T-cell (primary cell): ENCODE measurements around the gene VDAC1. TPM values are rescaled to one million over a fixed set of nuclear protein-coding genes. Genes with fewer than 3 reads are reported as not detected.

Source experiments
- ATAC-seq, 4 experiments: fragments of 200-7000 bp in 3 of 4; fragments of 150-1000 bp in 1 of 4; cut with Tn5 transposase; replicated peaks in 1 of 4; 1 replicate in 3 of 4; 2 replicates in 1 of 4; pipeline ENCODE4 v1.10.0; 2021; ENCODE audit warnings: moderate library complexity in 3 of 4, mild to moderate bottlenecking in 2 of 4, moderate number of reproducible peaks in 1 of 4
- CTCF ChIA-PET, 2 donors: fragments of 300-600 bp; sonication (Branson Sonifier 250); formaldehyde crosslinking; loops; one replicate each; lab custom pipeline; 2022; ENCODE audit warnings: antibody characterized with exemption in 2 of 2; lab: Charles Lee
- POLR2A ChIA-PET, 2 donors: fragments of 300-600 bp; sonication (Branson Sonifier 250); formaldehyde crosslinking; loops; one replicate each; lab custom pipeline; 2022; ENCODE audit warnings: antibody characterized with exemption in 2 of 2; lab: Charles Lee
- DNase-seq, 35 experiments: peaks; one replicate each; pipeline versions ENCODE4 v3.0.0 to v3.0.0-alpha.2; 2013 to 2023
- H3K27ac ChIP-seq: one replicate; pipeline ENCODE4 v1.5.1; 2013; ENCODE audit warnings: low read length
- H3K27me3 ChIP-seq, 2 experiments: replicated peaks in 1 of 2; 1 replicate in 1 of 2; 2 replicates in 1 of 2; pipeline versions ENCODE4 v1.6.1 to v1.7.0; 2013; ENCODE audit warnings: low read length in 1 of 2, mixed read lengths in 1 of 2; ENCODE audit not compliant: control insufficient read depth in 2 of 2, insufficient read depth in 2 of 2; ENCODE audit errors: extremely low read depth in 1 of 2
- H3K36me3 ChIP-seq, 2 donors: 1 replicate in 1 of 2; 2 replicates in 1 of 2; pipeline versions ENCODE4 v1.6.1 to v1.7.0; 2013; ENCODE audit warnings: low read length in 1 of 2; ENCODE audit not compliant: control insufficient read depth in 2 of 2, insufficient read depth in 1 of 2; ENCODE audit errors: extremely low read depth in 1 of 2
- H3K4me1 ChIP-seq, 2 experiments: 1 replicate in 1 of 2; 2 replicates in 1 of 2; pipeline versions ENCODE4 v1.6.1 to v1.7.0; 2013; ENCODE audit warnings: low read length in 2 of 2, mixed read lengths in 1 of 2; ENCODE audit not compliant: insufficient read depth in 2 of 2, control insufficient read depth in 1 of 2; ENCODE audit errors: extremely low read depth in 1 of 2
- H3K4me3 ChIP-seq, 2 donors: 1 replicate in 1 of 2; 2 replicates in 1 of 2; pipeline versions ENCODE4 v1.5.1 to v1.7.0; 2013; ENCODE audit warnings: mild to moderate bottlenecking in 2 of 2, low read length in 1 of 2, moderate library complexity in 1 of 2; ENCODE audit not compliant: control insufficient read depth in 1 of 2; ENCODE audit errors: extremely low read depth in 1 of 2
- H3K9me3 ChIP-seq: 2 replicates; pipeline ENCODE4 v1.7.0; 2013
- H3K27ac Mint-ChIP-seq, 2 donors: one replicate each; pipeline ENCODE4 v1.8.0; 2020 to 2021; ENCODE audit warnings: mild to moderate bottlenecking in 2 of 2, mixed read lengths in 2 of 2
- H3K27me3 Mint-ChIP-seq, 2 donors: one replicate each; pipeline ENCODE4 v1.8.0; 2021 to 2022; ENCODE audit warnings: mixed read lengths in 2 of 2
- H3K36me3 Mint-ChIP-seq: one replicate; pipeline ENCODE4 v1.8.0; 2021; ENCODE audit warnings: mixed read lengths
- H3K4me1 Mint-ChIP-seq, 3 donors: one replicate each; pipeline ENCODE4 v1.8.0; 2020 to 2022; ENCODE audit warnings: mixed read lengths in 3 of 3, mild to moderate bottlenecking in 1 of 3
- H3K4me3 Mint-ChIP-seq, 3 donors: one replicate each; pipeline ENCODE4 v1.8.0; 2020 to 2022; ENCODE audit warnings: mild to moderate bottlenecking in 3 of 3, mixed read lengths in 3 of 3, moderate library complexity in 3 of 3
- H3K9me3 Mint-ChIP-seq, 3 donors: one replicate each; pipeline ENCODE4 v1.8.0; 2020 to 2022; ENCODE audit warnings: mixed read lengths in 3 of 3
- WGBS: methylation state at CpG from one replicate; pipeline ENCODE4 v1.1.5; 2013; ENCODE audit warnings: missing lambda C conversion rate; ENCODE audit not compliant: insufficient coverage; 5-methylcytosine and 5-hydroxymethylcytosine counted together
- total RNA-seq, 35 experiments: library from RNA in 6 of 35; stranded (reverse) in 6 of 35; fragments of 120-200 nt in 1 of 35; gene quantifications; one replicate each; pipeline versions ENCODE4 v1.2.1 to v1.2.4 and lab custom pipeline; 2013 to 2026

Gene VDAC1
- total RNA-seq, 5 donors from 2014 or later (not counting 1 experiment from before 2014, with no cell fraction given) = 45.8 to 58.7 (median 54.6) TPM

DNA sequence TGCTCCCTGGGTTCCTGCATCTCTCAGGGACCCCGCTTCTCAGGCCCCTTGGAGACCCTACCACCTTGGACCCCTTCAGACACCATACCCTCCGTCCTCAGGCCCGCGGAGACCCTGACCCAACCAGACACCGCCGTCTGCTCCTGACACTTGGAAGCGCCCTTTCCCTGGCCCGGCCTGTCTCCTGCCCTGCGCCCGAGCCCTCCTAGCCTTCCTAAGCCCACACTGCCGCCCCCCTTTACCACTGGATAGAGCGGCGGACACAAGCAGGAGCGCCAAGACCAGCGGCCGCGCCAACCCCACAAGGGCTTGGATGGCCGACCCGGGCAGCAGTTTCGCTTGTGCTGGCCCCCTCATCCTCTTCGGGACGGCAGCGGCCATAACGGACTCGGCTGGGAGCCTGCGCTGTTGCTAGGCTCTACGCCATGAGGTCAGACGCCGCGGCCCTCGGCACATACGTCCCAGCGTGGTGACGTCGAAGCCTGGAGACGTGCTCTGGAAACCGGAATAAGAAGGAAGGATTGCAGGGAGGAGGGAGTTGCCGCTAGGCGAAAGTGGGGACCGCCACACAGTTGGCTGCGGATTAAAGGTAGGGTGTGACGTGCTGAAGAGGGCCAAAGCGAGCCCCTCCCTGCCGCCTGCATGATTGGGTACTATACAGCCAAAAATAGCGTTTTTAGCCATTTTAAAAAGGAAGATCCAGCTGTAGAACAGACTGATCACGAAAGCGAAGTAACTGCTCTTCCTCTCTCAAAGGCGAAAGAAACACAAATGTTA lies 36.4 kb downstream of the VDAC1 start, which contains the start of gene C5orf15:
TSS of gene C5orf15 (minus strand) at position 422 of the 777 bp plus-strand sequence. CDS start at position 381, 41 bp downstream.
- Mint-ChIP-seq H3K27me3 (no peaks in the 10 kb centered on the region), H3K4me1 (peaks cover 45 to 53% (median 49%) of the 10 kb centered on the region in 3 donors), H3K9me3 (no peaks in the 10 kb centered on the region), H3K27ac (peak within 1 kb of the TSS; percentile 95 to 98), H3K4me3 (peak within 1 kb of the TSS; percentile 93 to 100 (median 98)), H3K36me3 (peaks cover 28% of the 10 kb centered on the region)
- H3K36me3 ChIP-seq = peaks cover 0 to 7% of the 10 kb centered on the region in 2 donors
- DNase-seq (peak; percentile 74 to 97 (median 90)), ATAC-seq (peak; percentile 97 to 99 (median 98))
- no peaks in the 10 kb centered on the region for H3K9me3 ChIP-seq
- CTCF ChIA-PET = interaction anchor here in 1 of 2 donors (0.6 kb wide), 1 partner anchor 933 kb away, joined by 4 read pairs; no protein-coding TSS in a partner anchor
- under 1% methylated on average over 41 of the region's 48 CpGs for WGBS
- H3K4me3 ChIP-seq = peak within 1 kb of the TSS; percentile 81 to 99
- H3K27me3 ChIP-seq = no peaks in the 10 kb centered on the region
- peak within 1 kb of the TSS; percentile 92 for H3K27ac ChIP-seq
- H3K4me1 ChIP-seq = peaks cover 9 to 18% of the 10 kb centered on the region in 2 experiments
- POLR2A ChIA-PET = interaction anchor here in 1 of 2 donors (1.5 kb wide), 1 partner anchor 35 kb away, joined by 7 read pairs; no protein-coding TSS in a partner anchor

- Mint-ChIP-seq H3K36me3 (peaks cover 24% of the 10 kb centered on the region), H3K4me1 (peaks cover 52 to 59% (median 55%) of the 10 kb centered on the region in 3 donors), H3K27me3 (no peaks in the 10 kb centered on the region), H3K4me3 (peak overlapping the region; percentile 93 to 100 (median 98)), H3K9me3 (no peaks in the 10 kb centered on the region), H3K27ac (peak overlapping the region; percentile 95 to 98)
- DNase-seq (peak in 5 of 35 experiments; percentile 2 to 45 (median 4)), ATAC-seq (peak in 2 of 4 experiments; percentile 9 to 36)
- Histone ChIP-seq H3K36me3 (peaks cover 0 to 1% of the 10 kb centered on the region in 2 donors), H3K27ac (peak overlapping the region; percentile 92), H3K4me1 (peaks cover 9 to 18% of the 10 kb centered on the region in 2 experiments), H3K4me3 (peak overlapping the region; percentile 81 to 99), H3K27me3 (no peaks in the 10 kb centered on the region), H3K9me3 (no peaks in the 10 kb centered on the region)
- 8% methylated on average over 12 of the region's 12 CpGs for WGBS
- CTCF ChIA-PET = interaction anchor here in 1 of 2 donors (1.1 kb wide), 1 partner anchor 29 kb away, joined by 4 read pairs; no protein-coding TSS in a partner anchor
- POLR2A ChIA-PET = interaction anchor here in 1 of 2 donors (0.6 kb wide), 1 partner anchor 183 kb away, joined by 4 read pairs; no protein-coding TSS in a partner anchor
Observed at GRCh38 chr5:133967698-133968203, 37.0 kb downstream of the VDAC1 start.

DNA sequence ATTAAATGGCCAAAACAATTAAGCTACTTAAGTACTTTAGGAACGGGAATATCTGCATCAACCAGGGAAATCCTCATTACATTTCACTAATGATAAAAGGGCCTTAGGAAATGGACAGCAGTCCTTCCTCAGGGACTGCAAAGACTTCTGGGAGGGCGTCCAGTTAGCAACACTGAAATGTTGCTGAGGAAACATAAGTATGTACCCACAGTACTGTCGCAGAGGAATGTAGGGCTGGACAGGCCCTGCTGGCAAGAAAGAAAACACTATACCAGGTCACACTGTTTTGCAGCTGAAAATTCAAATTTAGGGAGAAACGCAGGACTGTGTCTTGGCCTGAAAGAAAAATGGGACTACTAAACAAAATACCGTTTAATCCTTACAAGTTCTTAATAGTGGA lies 37.7 kb downstream of the VDAC1 start:
- Histone ChIP-seq H3K27ac (peak overlapping the region; percentile 92), H3K4me1 (peaks cover 9 to 18% of the 10 kb centered on the region in 2 experiments), H3K27me3 (no peaks in the 10 kb centered on the region), H3K9me3 (no peaks in the 10 kb centered on the region), H3K4me3 (no peak overlapping the region), H3K36me3 (no peaks in the 10 kb centered on the region)
- peaks cover 21% of the 10 kb centered on the region for H3K36me3 Mint-ChIP-seq
- H3K27ac Mint-ChIP-seq = peak overlapping the region in 1 of 2 donors; percentile 8
- ChIA-PET POLR2A (interaction anchor here in 1 of 2 donors (0.6 kb wide), 1 partner anchor 184 kb away, joined by 4 read pairs; no protein-coding TSS in a partner anchor), CTCF (interaction anchor here (0.5 to 1.1 kb wide), 2 partner anchors 11 to 30 kb away, joined by 3 to 4 read pairs; no protein-coding TSS in a partner anchor)
- no peak for DNase-seq
- H3K9me3 Mint-ChIP-seq = no peaks in the 10 kb centered on the region
- ATAC-seq = no peak
- H3K4me3 Mint-ChIP-seq = peak overlapping the region; percentile 93 to 100 (median 98)
- WGBS = 81% methylated on average over 3 of the region's 5 CpGs
- no peaks in the 10 kb centered on the region for H3K27me3 Mint-ChIP-seq
- peaks cover 58 to 66% (median 61%) of the 10 kb centered on the region in 3 donors for H3K4me1 Mint-ChIP-seq

GRCh38 chr5:133966090-133966489 lies 38.7 kb downstream of the VDAC1 start:
- Histone ChIP-seq H3K27ac (no peak overlapping the region), H3K9me3 (no peaks in the 10 kb centered on the region), H3K4me1 (peaks cover 9 to 18% of the 10 kb centered on the region in 2 experiments), H3K4me3 (no peak overlapping the region), H3K27me3 (no peaks in the 10 kb centered on the region), H3K36me3 (no peaks in the 10 kb centered on the region)
- H3K9me3 Mint-ChIP-seq = no peaks in the 10 kb centered on the region
- peaks cover 59 to 69% (median 64%) of the 10 kb centered on the region in 3 donors for H3K4me1 Mint-ChIP-seq
- WGBS = 96% methylated on average over 8 of the region's 10 CpGs
- no peak overlapping the region for H3K4me3 Mint-ChIP-seq
- H3K36me3 Mint-ChIP-seq = peaks cover 16% of the 10 kb centered on the region
- H3K27ac Mint-ChIP-seq = no peak overlapping the region
- H3K27me3 Mint-ChIP-seq = no peaks in the 10 kb centered on the region
- no peak for DNase-seq
- CTCF ChIA-PET = interaction anchor here in 1 of 2 donors (0.6 kb wide), 1 partner anchor 1003 kb away, joined by 3 read pairs; no protein-coding TSS in a partner anchor
- ATAC-seq = no peak
- POLR2A ChIA-PET = no interaction called here

- Histone ChIP-seq H3K27me3 (no peaks in the 10 kb centered on the region), H3K4me3 (no peak overlapping the region), H3K36me3 (peaks cover 0 to 6% of the 10 kb centered on the region in 2 donors), H3K9me3 (no peaks in the 10 kb centered on the region), H3K4me1 (peaks cover 6 to 8% of the 10 kb centered on the region in 2 experiments), H3K27ac (no peak overlapping the region)
- DNase-seq (no peak), ATAC-seq (no peak)
- peaks cover 43 to 70% (median 67%) of the 10 kb centered on the region in 3 donors for H3K4me1 Mint-ChIP-seq
- H3K36me3 Mint-ChIP-seq = peaks cover 27% of the 10 kb centered on the region
- no peak overlapping the region for H3K4me3 Mint-ChIP-seq
- no peaks in the 10 kb centered on the region for H3K9me3 Mint-ChIP-seq
- H3K27ac Mint-ChIP-seq = peak overlapping the region in 1 of 2 donors; percentile 4
- no CpG with 5 or more reads among the region's 2 CpGs for whole genome bisulfite sequencing
- ChIA-PET POLR2A (interaction anchor here in 1 of 2 donors (0.7 kb wide), 1 partner anchor 148 kb away, joined by 3 read pairs; no protein-coding TSS in a partner anchor), CTCF (interaction anchor here in 1 of 2 donors (1.6 kb wide), 1 partner anchor 76 kb away, joined by 3 read pairs; no protein-coding TSS in a partner anchor)
- no peaks in the 10 kb centered on the region for H3K27me3 Mint-ChIP-seq
Observed at GRCh38 chr5:133963493-133964128, 41.2 kb downstream of the VDAC1 start.
